PC-3 (cell line): ENCODE results near the gene SF3A2. TPM values are rescaled to one million over a fixed set of nuclear protein-coding genes. Genes with fewer than 3 reads are reported as not detected.

Experiments used
- ATAC-seq: fragments of 200-7000 bp; cut with Tn5 transposase; 2 replicates; pipeline ENCODE4 v1.9.1; 2020; ENCODE audit warnings: mild to moderate bottlenecking, moderate library complexity
- BruUV-seq: library from RNA; stranded (reverse); fragments of 400-500 nt; replicated peaks from 2 replicates; lab custom pipeline; 2021; lab: Mats Ljungman, UMichigan
- CTCF ChIA-PET: fragments of 300-600 bp; sonication (Branson Sonifier 250); formaldehyde crosslinking; loops from one replicate; lab custom pipeline; 2022; ENCODE audit warnings: antibody characterized with exemption; lab: Charles Lee
- POLR2A ChIA-PET: fragments of 300-600 bp; sonication (Branson Sonifier 250); formaldehyde crosslinking; loops from one replicate; lab custom pipeline; 2022; ENCODE audit warnings: antibody characterized with exemption; ENCODE audit not compliant: unreplicated experiment; lab: Charles Lee
- DNase-seq: peaks from one replicate; pipeline ENCODE4 v3.0.0-alpha.2; 2015
- H2AFZ ChIP-seq: fragments of 300-600 bp; sonication (generic); 2 replicates; pipeline ENCODE4 v1.6.0; 2016; ENCODE audit warnings: antibody characterized with exemption, low read length
- H3F3A ChIP-seq: fragments of 300-600 bp; sonication (generic); one replicate; pipeline ENCODE4 v1.6.0; 2017; ENCODE audit warnings: antibody characterized with exemption, low read length, control low read depth, mild to moderate bottlenecking; ENCODE audit not compliant: unreplicated experiment
- H3K27ac ChIP-seq: fragments of 300-600 bp; sonication (generic); 2 replicates; pipeline ENCODE4 v1.5.1; 2016; ENCODE audit warnings: mild to moderate bottlenecking, low read length
- H3K27me3 ChIP-seq: fragments of 300-600 bp; sonication (generic); 2 replicates; pipeline ENCODE4 v1.6.1; 2016; ENCODE audit warnings: low read length, mixed read lengths
- H3K36me3 ChIP-seq: fragments of 300-600 bp; sonication (generic); 2 replicates; pipeline ENCODE4 v1.6.1; 2016; ENCODE audit warnings: low read depth, mixed run types, low read length, mixed read lengths
- H3K4me1 ChIP-seq: fragments of 300-600 bp; sonication (generic); 2 replicates; pipeline ENCODE4 v1.5.1; 2016; ENCODE audit warnings: low read length; ENCODE audit not compliant: insufficient read depth
- H3K4me2 ChIP-seq: fragments of 300-600 bp; sonication (generic); 2 replicates; pipeline ENCODE4 v1.6.0; 2016; ENCODE audit warnings: low read length
- H3K4me3 ChIP-seq: fragments of 300-600 bp; sonication (generic); 2 replicates; pipeline ENCODE4 v1.5.1; 2016; ENCODE audit warnings: mild to moderate bottlenecking, low read length, mixed read lengths
- H3K79me2 ChIP-seq: fragments of 300-600 bp; sonication (generic); 2 replicates; pipeline ENCODE4 v1.6.1; 2017; ENCODE audit warnings: low read length, mixed read lengths
- H3K9ac ChIP-seq: fragments of 300-600 bp; sonication (generic); 2 replicates; pipeline ENCODE4 v1.6.0; 2016; ENCODE audit warnings: mild to moderate bottlenecking, low read length
- H3K9me2 ChIP-seq: fragments of 300-600 bp; sonication (generic); replicated peaks from 2 replicates; pipeline ENCODE4 v1.6.1; 2016; ENCODE audit warnings: mixed run types, low read length, mixed read lengths
- H3K9me3 ChIP-seq: fragments of 300-600 bp; sonication (generic); 2 replicates; pipeline ENCODE4 v1.6.1; 2016; ENCODE audit warnings: low read length, mixed read lengths
- H4K20me1 ChIP-seq: fragments of 300-600 bp; sonication (generic); 2 replicates; pipeline ENCODE4 v1.6.1; 2016; ENCODE audit warnings: low read length, mixed read lengths
- CTCF ChIP-seq: fragments of 300-600 bp; sonication (generic); conservative IDR thresholded peaks from 2 replicates; pipeline ENCODE4 v1.5.1; 2017; ENCODE audit warnings: antibody characterized with exemption, low read depth, mild to moderate bottlenecking, low read length
- EZH2 ChIP-seq: fragments of 300-600 bp; sonication (generic); IDR thresholded peaks from one replicate; pipeline ENCODE4 v1.6.1; 2017; ENCODE audit warnings: antibody characterized with exemption, mild to moderate bottlenecking, low read length; ENCODE audit not compliant: unreplicated experiment
- EZH2phosphoT487 ChIP-seq: fragments of 300-600 bp; sonication (generic); IDR thresholded peaks from 2 replicates; pipeline ENCODE4 v1.6.1; 2018; ENCODE audit warnings: mild to moderate bottlenecking, antibody characterized with exemption, low read length, borderline replicate concordance
- intact Hi-C: fragments of 100-400 bp; cut with micrococcal nuclease; formaldehyde crosslinking; loops from 2 replicates; pipeline ENCODE4 v1.9.0; 2023
- total RNA-seq: library from RNA; depleted of rRNA; stranded (reverse); fragments of >200 nt; gene quantifications from 2 replicates; pipeline ENCODE4 v1.2.3, GENCODE V29; 2014

The SF3A2 gene
- total RNA-seq, 1 experiment from 2014 or later = 55.5 TPM

GRCh38 chr19:2188708-2189385 lies 47.8 kb upstream of the SF3A2 start:
- H3K27me3 ChIP-seq = no peaks in the 10 kb centered on the region
- H3K9me2 ChIP-seq = no peaks in the 10 kb centered on the region
- DNase-seq (no peak), ATAC-seq (no peak)
- ChIA-PET POLR2A (no interaction called here), CTCF (no interaction called here)
- BruUV-seq = no TSS peak
- H2AFZ ChIP-seq = no peak overlapping the region
- H3K4me3 ChIP-seq = no peak overlapping the region
- intact Hi-C loops = no loop called here
- no peaks in the 10 kb centered on the region for H4K20me1 ChIP-seq
- H3K36me3 ChIP-seq = peaks cover 2% of the 10 kb centered on the region; the same call in 1 of the 2 replicates
- no peaks in the 10 kb centered on the region for H3F3A ChIP-seq
- H3K9ac ChIP-seq = no peak overlapping the region
- H3K9me3 ChIP-seq = no peaks in the 10 kb centered on the region
- H3K27ac ChIP-seq = no peak overlapping the region
- peaks cover 28% of the 10 kb centered on the region for H3K79me2 ChIP-seq
- H3K4me2 ChIP-seq = no peak overlapping the region
- H3K4me1 ChIP-seq = no peaks in the 10 kb centered on the region
- no peak for TF ChIP-seq CTCF
- TF ChIP-seq EZH2 = no peak
- TF ChIP-seq EZH2phosphoT487 = no peak

GRCh38 chr19:2189880-2190279 lies 46.7 kb upstream of the SF3A2 start:
- CTCF ChIA-PET = no interaction called here
- H2AFZ ChIP-seq = no peak overlapping the region
- POLR2A ChIA-PET = no interaction called here
- no TSS peak for BruUV-seq
- no peak overlapping the region for H3K9ac ChIP-seq
- TF ChIP-seq EZH2phosphoT487 = no peak
- TF ChIP-seq EZH2 = no peak
- no peak for TF ChIP-seq CTCF
- no peaks in the 10 kb centered on the region for H3K4me1 ChIP-seq
- peaks cover 19% of the 10 kb centered on the region; the same call in 1 of the 2 replicates for H3K79me2 ChIP-seq
- no peaks in the 10 kb centered on the region for H4K20me1 ChIP-seq
- H3K4me3 ChIP-seq = no peak overlapping the region
- peaks cover 2% of the 10 kb centered on the region; the same call in 1 of the 2 replicates for H3K36me3 ChIP-seq
- no peaks in the 10 kb centered on the region for H3K9me2 ChIP-seq
- no peak overlapping the region for H3K4me2 ChIP-seq
- no peaks in the 10 kb centered on the region for H3K27me3 ChIP-seq
- no peaks in the 10 kb centered on the region for H3F3A ChIP-seq
- intact Hi-C loops = no loop called here
- H3K9me3 ChIP-seq = no peaks in the 10 kb centered on the region
- ATAC-seq (no peak), DNase-seq (no peak)
- no peak overlapping the region for H3K27ac ChIP-seq

- no TSS peak for BruUV-seq
- ATAC-seq (no peak), DNase-seq (no peak)
- no peak overlapping the region for H3K9ac ChIP-seq
- TF ChIP-seq EZH2phosphoT487 (no peak), EZH2 (no peak), CTCF (no peak)
- no peak overlapping the region for H3K4me3 ChIP-seq
- peaks cover 12% of the 10 kb centered on the region; the same call in 1 of the 2 replicates for H3K79me2 ChIP-seq
- H2AFZ ChIP-seq = no peak overlapping the region
- no peaks in the 10 kb centered on the region for H3K9me3 ChIP-seq
- no peak overlapping the region for H3K27ac ChIP-seq
- no peaks in the 10 kb centered on the region for H3K4me1 ChIP-seq
- no peaks in the 10 kb centered on the region for H4K20me1 ChIP-seq
- no peaks in the 10 kb centered on the region for H3K9me2 ChIP-seq
- H3F3A ChIP-seq = no peaks in the 10 kb centered on the region
- intact Hi-C loops = no loop called here
- H3K4me2 ChIP-seq = no peak overlapping the region
- peaks cover 2% of the 10 kb centered on the region; the same call in 1 of the 2 replicates for H3K36me3 ChIP-seq
- H3K27me3 ChIP-seq = no peaks in the 10 kb centered on the region
- ChIA-PET POLR2A (no interaction called here), CTCF (no interaction called here)
Observed at GRCh38 chr19:2190848-2191455, 45.7 kb upstream of the SF3A2 start.
